IPS-18a (cell line): ENCODE results near the gene DIPK1B.

ENCODE experiments used
- H3K27ac ChIP-seq: one replicate; pipeline ENCODE4 v1.5.1; 2013; ENCODE audit warnings: low read length
- H3K27me3 ChIP-seq: one replicate; pipeline ENCODE4 v1.6.1; 2013; ENCODE audit warnings: mild to moderate bottlenecking, low read length; ENCODE audit not compliant: control insufficient read depth, insufficient read depth
- H3K36me3 ChIP-seq: one replicate; pipeline ENCODE4 v1.6.1; 2013; ENCODE audit warnings: low read depth, low read length; ENCODE audit not compliant: control insufficient read depth
- H3K4me1 ChIP-seq: one replicate; pipeline ENCODE4 v1.6.1; 2013; ENCODE audit warnings: low read depth, low read length; ENCODE audit not compliant: control insufficient read depth
- H3K4me3 ChIP-seq: one replicate; pipeline ENCODE4 v1.5.1; 2013; ENCODE audit warnings: low read length
- H3K9ac ChIP-seq: one replicate; pipeline ENCODE4 v1.6.1; 2013; ENCODE audit warnings: mild to moderate bottlenecking, low read length, moderate library complexity
- H3K9me3 ChIP-seq: one replicate; pipeline ENCODE4 v1.6.1; 2013; ENCODE audit warnings: low read depth, low read length; ENCODE audit not compliant: control insufficient read depth

The DIPK1B gene

GRCh38 chr9:136668983-136669790, 43.2 kb upstream of the DIPK1B start:
- Histone ChIP-seq H3K9me3 (no peaks in the 10 kb centered on the region), H3K9ac (no peak overlapping the region), H3K27ac (no peak overlapping the region), H3K4me3 (no peak overlapping the region), H3K27me3 (peaks cover 10% of the 10 kb centered on the region), H3K36me3 (no peaks in the 10 kb centered on the region), H3K4me1 (no peaks in the 10 kb centered on the region)

GRCh38 chr9:136669791-136670464, 42.4 kb upstream of the DIPK1B start:
- Histone ChIP-seq H3K27me3 (peaks cover 8% of the 10 kb centered on the region), H3K9me3 (no peaks in the 10 kb centered on the region), H3K4me1 (no peaks in the 10 kb centered on the region), H3K27ac (no peak overlapping the region), H3K9ac (no peak overlapping the region), H3K36me3 (no peaks in the 10 kb centered on the region), H3K4me3 (no peak overlapping the region)

GRCh38 chr9:136670576-136671253, 41.7 kb upstream of the DIPK1B start:
- H3K36me3 ChIP-seq: no peaks in the 10 kb centered on the region
- peaks cover 6% of the 10 kb centered on the region for H3K27me3 ChIP-seq
- no peak overlapping the region for H3K9ac ChIP-seq
- no peaks in the 10 kb centered on the region for H3K9me3 ChIP-seq
- no peak overlapping the region for H3K4me3 ChIP-seq
- no peak overlapping the region for H3K27ac ChIP-seq
- no peaks in the 10 kb centered on the region for H3K4me1 ChIP-seq

- Histone ChIP-seq H3K27ac (no peak overlapping the region), H3K36me3 (no peaks in the 10 kb centered on the region), H3K9ac (no peak overlapping the region), H3K27me3 (peaks cover 6% of the 10 kb centered on the region), H3K4me1 (no peaks in the 10 kb centered on the region), H3K4me3 (no peak overlapping the region), H3K9me3 (no peaks in the 10 kb centered on the region)
Observed at GRCh38 chr9:136671254-136671614, 41.1 kb upstream of the DIPK1B start.

GRCh38 chr9:136671646-136672430, 40.5 kb upstream of the DIPK1B start:
- no peak overlapping the region for H3K27ac ChIP-seq
- H3K36me3 ChIP-seq: no peaks in the 10 kb centered on the region
- no peaks in the 10 kb centered on the region for H3K27me3 ChIP-seq
- H3K4me3 ChIP-seq: no peak overlapping the region
- no peaks in the 10 kb centered on the region for H3K4me1 ChIP-seq
- H3K9ac ChIP-seq: no peak overlapping the region
- no peaks in the 10 kb centered on the region for H3K9me3 ChIP-seq

- no peak overlapping the region for H3K9ac ChIP-seq
- no peaks in the 10 kb centered on the region for H3K27me3 ChIP-seq
- H3K36me3 ChIP-seq: no peaks in the 10 kb centered on the region
- H3K9me3 ChIP-seq: no peaks in the 10 kb centered on the region
- H3K4me1 ChIP-seq: no peaks in the 10 kb centered on the region
- H3K27ac ChIP-seq: no peak overlapping the region
- H3K4me3 ChIP-seq: no peak overlapping the region
Observed at GRCh38 chr9:136672431-136673087, 39.8 kb upstream of the DIPK1B start.

GRCh38 chr9:136673088-136673974, 39.0 kb upstream of the DIPK1B start:
- Histone ChIP-seq H3K4me3 (no peak overlapping the region), H3K4me1 (no peaks in the 10 kb centered on the region), H3K9ac (no peak overlapping the region), H3K27me3 (no peaks in the 10 kb centered on the region), H3K27ac (no peak overlapping the region), H3K9me3 (no peaks in the 10 kb centered on the region), H3K36me3 (no peaks in the 10 kb centered on the region)

- H3K36me3 ChIP-seq: no peaks in the 10 kb centered on the region
- no peaks in the 10 kb centered on the region for H3K9me3 ChIP-seq
- H3K27ac ChIP-seq: no peak overlapping the region
- H3K9ac ChIP-seq: no peak overlapping the region
- no peak overlapping the region for H3K4me3 ChIP-seq
- H3K4me1 ChIP-seq: no peaks in the 10 kb centered on the region
- H3K27me3 ChIP-seq: no peaks in the 10 kb centered on the region
Observed at GRCh38 chr9:136673975-136674785, 38.2 kb upstream of the DIPK1B start.

GRCh38 chr9:136674786-136675349, 37.5 kb upstream of the DIPK1B start:
- Histone ChIP-seq H3K4me3 (no peak overlapping the region), H3K9me3 (no peaks in the 10 kb centered on the region), H3K36me3 (no peaks in the 10 kb centered on the region), H3K27ac (no peak overlapping the region), H3K4me1 (no peaks in the 10 kb centered on the region), H3K9ac (no peak overlapping the region), H3K27me3 (no peaks in the 10 kb centered on the region)
